WTC11 (cell line): Measurements from ENCODE around the gene FGD6. TPM values are rescaled to one million over a fixed set of nuclear protein-coding genes. Genes with fewer than 3 reads are reported as not detected.

Experiments used
- ATAC-seq: fragments of 200-7000 bp; cut with Tn5 transposase; 2 replicates; pipeline ENCODE4 v1.10.0; 2021; ENCODE audit warnings: mild to moderate bottlenecking, moderate library complexity
- CTCF ChIA-PET: fragments of 300-600 bp; sonication (Branson Sonifier 250); formaldehyde crosslinking; loops from one replicate; lab custom pipeline; 2021; ENCODE audit warnings: antibody characterized with exemption; lab: Charles Lee
- POLR2A ChIA-PET: fragments of 350-600 bp; sonication (Branson Sonifier 250); formaldehyde crosslinking; loops from one replicate; lab custom pipeline; 2021; ENCODE audit warnings: antibody characterized with exemption; lab: Charles Lee
- DNase-seq: peaks from one replicate; pipeline ENCODE4 v3.0.0; 2021; ENCODE audit warnings: low spot score
- H3K27ac Mint-ChIP-seq: 2 replicates; pipeline ENCODE4 v1.8.0; 2021; ENCODE audit warnings: mixed read lengths
- H3K27me3 Mint-ChIP-seq: 2 replicates; pipeline ENCODE4 v1.8.0; 2021; ENCODE audit warnings: low read depth, mild to moderate bottlenecking, moderate library complexity, mixed read lengths
- H3K36me3 Mint-ChIP-seq: 2 replicates; pipeline ENCODE4 v1.8.0; 2021; ENCODE audit warnings: mixed read lengths
- H3K4me1 Mint-ChIP-seq: 2 replicates; pipeline ENCODE4 v1.8.0; 2022; ENCODE audit warnings: mixed read lengths
- H3K4me3 Mint-ChIP-seq: 2 replicates; pipeline ENCODE4 v1.8.0; 2021; ENCODE audit warnings: mild to moderate bottlenecking, moderate library complexity, mixed read lengths
- H3K9me3 Mint-ChIP-seq: 2 replicates; pipeline ENCODE4 v1.8.0; 2021; ENCODE audit warnings: mixed read lengths
- ATF3 ChIP-seq: sonication (generic); formaldehyde crosslinking; conservative IDR thresholded peaks from 2 replicates; pipeline ENCODE4 v1.8.1; 2022; ENCODE audit warnings: mild to moderate bottlenecking, missing genetic modification reagents
- CBFB ChIP-seq: sonication (generic); formaldehyde crosslinking; IDR thresholded peaks from 2 replicates; pipeline ENCODE4 v1.8.1; 2022; ENCODE audit warnings: mild to moderate bottlenecking, low read depth, missing genetic modification reagents
- CREB1 ChIP-seq: sonication (generic); formaldehyde crosslinking; IDR thresholded peaks from 2 replicates; pipeline ENCODE4 v1.8.0; 2023; ENCODE audit warnings: mild to moderate bottlenecking, missing genetic modification reagents
- CREM ChIP-seq: sonication (generic); formaldehyde crosslinking; IDR thresholded peaks from 2 replicates; pipeline ENCODE4 v1.8.1; 2022; ENCODE audit warnings: mild to moderate bottlenecking, missing genetic modification reagents, moderate library complexity
- FOXK1 ChIP-seq: sonication (generic); formaldehyde crosslinking; IDR thresholded peaks from 2 replicates; pipeline ENCODE4 v1.8.0; 2022; ENCODE audit warnings: mild to moderate bottlenecking, moderate library complexity, missing genetic modification reagents
- FOXP4 ChIP-seq: sonication (generic); formaldehyde crosslinking; IDR thresholded peaks from 2 replicates; pipeline ENCODE4 v1.8.0; 2022; ENCODE audit warnings: mild to moderate bottlenecking, missing genetic modification reagents
- HMGXB4 ChIP-seq: sonication (generic); formaldehyde crosslinking; IDR thresholded peaks from 2 replicates; pipeline ENCODE4 v1.8.1; 2023; ENCODE audit warnings: mild to moderate bottlenecking, moderate library complexity, missing genetic modification reagents
- JUN ChIP-seq: sonication (generic); formaldehyde crosslinking; IDR thresholded peaks from 2 replicates; pipeline ENCODE4 v1.8.0; 2023; ENCODE audit warnings: mild to moderate bottlenecking, missing genetic modification reagents
- MXD4 ChIP-seq: fragments of 250-450 bp; sonication (Bioruptor Pico); IDR thresholded peaks from 2 replicates; pipeline ENCODE4 v1.8.0; 2021; ENCODE audit warnings: mild to moderate bottlenecking, moderate library complexity, borderline replicate concordance
- NFYB ChIP-seq: sonication (generic); formaldehyde crosslinking; conservative IDR thresholded peaks from 2 replicates; pipeline ENCODE4 v1.8.0; 2022; ENCODE audit warnings: low read depth, missing genetic modification reagents
- NR1H2 ChIP-seq: sonication (generic); formaldehyde crosslinking; IDR thresholded peaks from 2 replicates; pipeline ENCODE4 v1.9.0; 2021; ENCODE audit warnings: mild to moderate bottlenecking, moderate library complexity, missing genetic modification reagents
- NR3C1 ChIP-seq: sonication (generic); formaldehyde crosslinking; conservative IDR thresholded peaks from 2 replicates; pipeline ENCODE4 v1.8.1; 2023; ENCODE audit warnings: low read depth, mild to moderate bottlenecking, missing genetic modification reagents
- OVOL2 ChIP-seq: fragments of 250-450 bp; sonication (Bioruptor Pico); IDR thresholded peaks from 2 replicates; pipeline ENCODE4 v1.9.0; 2021; ENCODE audit warnings: mild to moderate bottlenecking, borderline replicate concordance
- TEAD1 ChIP-seq: sonication (generic); formaldehyde crosslinking; IDR thresholded peaks from 2 replicates; pipeline ENCODE4 v1.8.0; 2022; ENCODE audit warnings: mild to moderate bottlenecking, missing genetic modification reagents
- TEAD4 ChIP-seq: sonication (generic); formaldehyde crosslinking; IDR thresholded peaks from 2 replicates; pipeline ENCODE4 v1.8.0; 2022; ENCODE audit warnings: mild to moderate bottlenecking, missing genetic modification reagents
- USF1 ChIP-seq: sonication (generic); formaldehyde crosslinking; IDR thresholded peaks from 2 replicates; pipeline ENCODE4 v1.8.0; 2022; ENCODE audit warnings: mild to moderate bottlenecking, missing genetic modification reagents
- ZBTB21 ChIP-seq: sonication (generic); formaldehyde crosslinking; IDR thresholded peaks from 2 replicates; pipeline ENCODE4 v1.8.1; 2023; ENCODE audit warnings: mild to moderate bottlenecking, missing genetic modification reagents, borderline replicate concordance
- ZNF671 ChIP-seq: fragments of 250-450 bp; sonication (Bioruptor Pico); IDR thresholded peaks from 2 replicates; pipeline ENCODE4 v1.8.0; 2021; ENCODE audit warnings: mild to moderate bottlenecking
- total RNA-seq: library from RNA; stranded (reverse); gene quantifications from 3 replicates; pipeline ENCODE4 v1.2.3, GENCODE V29; 2021
- TF ChIP-seq, protein P1 (sequence below): fragments of 250-450 bp; sonication (Bioruptor Pico); IDR thresholded peaks from 2 replicates; pipeline ENCODE4 v1.9.0; 2021; ENCODE audit warnings: mild to moderate bottlenecking, borderline replicate concordance
- TF ChIP-seq, protein P2 (sequence below): sonication (generic); formaldehyde crosslinking; IDR thresholded peaks from 2 replicates; pipeline ENCODE4 v1.8.0; 2022; ENCODE audit warnings: mild to moderate bottlenecking, missing genetic modification reagents
- TF ChIP-seq, protein P3 (sequence below): fragments of 250-450 bp; sonication (Bioruptor Pico); IDR thresholded peaks from 2 replicates; pipeline ENCODE4 v2.1.2; 2022; ENCODE audit warnings: mild to moderate bottlenecking, moderate library complexity

The FGD6 gene
- total RNA-seq, 1 experiment from 2014 or later: 28.2 TPM

GRCh38 chr12:95116773-95117172 lies 100.5 kb downstream of the FGD6 start (continued):
- TF ChIP-seq ZNF671: no peak
- no peak for TF ChIP-seq ATF3 (CRISPR knock-in tag)
- TF ChIP-seq CBFB (CRISPR knock-in tag): no peak
- no peak for TF ChIP-seq TEAD4
- TF ChIP-seq NR1H2 (CRISPR knock-in tag): no peak
- TF ChIP-seq FOXP4: no peak
- TF ChIP-seq CREB1 (CRISPR knock-in tag): no peak

- ChIA-PET POLR2A (no interaction called here), CTCF (interaction anchor here (1.4 to 1.6 kb wide), 3 partner anchors 43 to 150 kb away, joined by 5 to 10 read pairs (median 5); partner anchors contain the start of gene NR2C1)
- no peaks in the 10 kb centered on the region for H3K9me3 Mint-ChIP-seq
- H3K36me3 Mint-ChIP-seq: peaks cover 15% of the 10 kb centered on the region
- H3K4me3 Mint-ChIP-seq: no peak overlapping the region
- no peak overlapping the region; the same call in 1 of the 2 replicates for H3K27ac Mint-ChIP-seq
- ATAC-seq (no peak), DNase-seq (no peak)
- peaks cover 36% of the 10 kb centered on the region for H3K4me1 Mint-ChIP-seq
- TF ChIP-seq, protein P1, sequence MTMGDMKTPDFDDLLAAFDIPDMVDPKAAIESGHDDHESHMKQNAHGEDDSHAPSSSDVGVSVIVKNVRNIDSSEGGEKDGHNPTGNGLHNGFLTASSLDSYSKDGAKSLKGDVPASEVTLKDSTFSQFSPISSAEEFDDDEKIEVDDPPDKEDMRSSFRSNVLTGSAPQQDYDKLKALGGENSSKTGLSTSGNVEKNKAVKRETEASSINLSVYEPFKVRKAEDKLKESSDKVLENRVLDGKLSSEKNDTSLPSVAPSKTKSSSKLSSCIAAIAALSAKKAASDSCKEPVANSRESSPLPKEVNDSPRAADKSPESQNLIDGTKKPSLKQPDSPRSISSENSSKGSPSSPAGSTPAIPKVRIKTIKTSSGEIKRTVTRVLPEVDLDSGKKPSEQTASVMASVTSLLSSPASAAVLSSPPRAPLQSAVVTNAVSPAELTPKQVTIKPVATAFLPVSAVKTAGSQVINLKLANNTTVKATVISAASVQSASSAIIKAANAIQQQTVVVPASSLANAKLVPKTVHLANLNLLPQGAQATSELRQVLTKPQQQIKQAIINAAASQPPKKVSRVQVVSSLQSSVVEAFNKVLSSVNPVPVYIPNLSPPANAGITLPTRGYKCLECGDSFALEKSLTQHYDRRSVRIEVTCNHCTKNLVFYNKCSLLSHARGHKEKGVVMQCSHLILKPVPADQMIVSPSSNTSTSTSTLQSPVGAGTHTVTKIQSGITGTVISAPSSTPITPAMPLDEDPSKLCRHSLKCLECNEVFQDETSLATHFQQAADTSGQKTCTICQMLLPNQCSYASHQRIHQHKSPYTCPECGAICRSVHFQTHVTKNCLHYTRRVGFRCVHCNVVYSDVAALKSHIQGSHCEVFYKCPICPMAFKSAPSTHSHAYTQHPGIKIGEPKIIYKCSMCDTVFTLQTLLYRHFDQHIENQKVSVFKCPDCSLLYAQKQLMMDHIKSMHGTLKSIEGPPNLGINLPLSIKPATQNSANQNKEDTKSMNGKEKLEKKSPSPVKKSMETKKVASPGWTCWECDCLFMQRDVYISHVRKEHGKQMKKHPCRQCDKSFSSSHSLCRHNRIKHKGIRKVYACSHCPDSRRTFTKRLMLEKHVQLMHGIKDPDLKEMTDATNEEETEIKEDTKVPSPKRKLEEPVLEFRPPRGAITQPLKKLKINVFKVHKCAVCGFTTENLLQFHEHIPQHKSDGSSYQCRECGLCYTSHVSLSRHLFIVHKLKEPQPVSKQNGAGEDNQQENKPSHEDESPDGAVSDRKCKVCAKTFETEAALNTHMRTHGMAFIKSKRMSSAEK (CRISPR knock-in tag): no peak
- TF ChIP-seq TEAD1 (CRISPR knock-in tag) (no peak), NR3C1 (CRISPR knock-in tag) (no peak), NFYB (CRISPR knock-in tag) (no peak), HMGXB4 (CRISPR knock-in tag) (no peak), CREM (CRISPR knock-in tag) (no peak), TEAD4 (no peak)
- TF ChIP-seq, protein P2, sequence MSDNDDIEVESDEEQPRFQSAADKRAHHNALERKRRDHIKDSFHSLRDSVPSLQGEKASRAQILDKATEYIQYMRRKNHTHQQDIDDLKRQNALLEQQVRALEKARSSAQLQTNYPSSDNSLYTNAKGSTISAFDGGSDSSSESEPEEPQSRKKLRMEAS (CRISPR knock-in tag): no peak
- H3K27me3 Mint-ChIP-seq: no peaks in the 10 kb centered on the region
Observed at GRCh38 chr12:95116341-95116740, 100.9 kb downstream of the FGD6 start.

GRCh38 chr12:95115641-95116040 lies 101.6 kb downstream of the FGD6 start:
- no peaks in the 10 kb centered on the region for H3K9me3 Mint-ChIP-seq
- H3K27me3 Mint-ChIP-seq: no peaks in the 10 kb centered on the region
- ChIA-PET POLR2A (no interaction called here), CTCF (no interaction called here)
- no peak for DNase-seq
- H3K4me3 Mint-ChIP-seq: no peak overlapping the region
- H3K36me3 Mint-ChIP-seq: peaks cover 18% of the 10 kb centered on the region
- H3K4me1 Mint-ChIP-seq: peaks cover 36% of the 10 kb centered on the region
- peak overlapping the region; percentile 29; the same call in 1 of the 2 replicates for H3K27ac Mint-ChIP-seq
- ATAC-seq: no peak
- TF ChIP-seq FOXK1 (CRISPR knock-in tag) (no peak), USF1 (CRISPR knock-in tag) (no peak), MXD4 (no peak), FOXP4 (no peak), JUN (CRISPR knock-in tag) (no peak), ATF3 (CRISPR knock-in tag) (no peak), OVOL2 (no peak), ZBTB21 (CRISPR knock-in tag) (no peak)
- TF ChIP-seq, protein P3, sequence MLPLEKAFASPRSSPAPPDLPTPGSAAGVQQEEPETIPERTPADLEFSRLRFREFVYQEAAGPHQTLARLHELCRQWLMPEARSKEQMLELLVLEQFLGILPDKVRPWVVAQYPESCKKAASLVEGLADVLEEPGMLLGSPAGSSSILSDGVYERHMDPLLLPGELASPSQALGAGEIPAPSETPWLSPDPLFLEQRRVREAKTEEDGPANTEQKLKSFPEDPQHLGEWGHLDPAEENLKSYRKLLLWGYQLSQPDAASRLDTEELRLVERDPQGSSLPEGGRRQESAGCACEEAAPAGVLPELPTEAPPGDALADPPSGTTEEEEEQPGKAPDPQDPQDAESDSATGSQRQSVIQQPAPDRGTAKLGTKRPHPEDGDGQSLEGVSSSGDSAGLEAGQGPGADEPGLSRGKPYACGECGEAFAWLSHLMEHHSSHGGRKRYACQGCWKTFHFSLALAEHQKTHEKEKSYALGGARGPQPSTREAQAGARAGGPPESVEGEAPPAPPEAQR (CRISPR knock-in tag): no peak
